Fibroblast of skin of scalp (primary cell): ENCODE data around the gene MAP4K3.

Source experiments
- DNase-seq: peaks from one replicate; pipeline ENCODE4 v3.0.0-alpha.2; 2013

MAP4K3 gene

DNA sequence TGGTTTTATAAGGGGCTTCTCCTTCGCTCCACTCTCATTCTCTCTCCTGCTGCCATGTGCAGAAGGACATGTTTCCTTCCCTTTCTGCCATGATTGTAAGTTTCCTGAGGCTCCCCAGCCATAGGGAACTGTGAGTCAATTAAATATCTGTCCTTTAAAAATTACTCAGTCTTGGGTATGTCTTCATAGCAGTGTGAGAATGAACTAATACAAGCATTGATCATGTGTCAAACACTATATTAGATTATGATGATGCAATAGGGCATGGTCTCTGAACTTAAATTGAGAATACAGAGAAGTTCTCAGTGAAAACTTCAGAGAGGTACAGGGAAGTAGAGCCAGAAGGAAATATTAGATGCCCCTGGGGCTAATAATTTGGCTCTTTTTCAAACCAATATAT lies 5.9 kb upstream of the MAP4K3 start:
- no peak for DNase-seq

DNA sequence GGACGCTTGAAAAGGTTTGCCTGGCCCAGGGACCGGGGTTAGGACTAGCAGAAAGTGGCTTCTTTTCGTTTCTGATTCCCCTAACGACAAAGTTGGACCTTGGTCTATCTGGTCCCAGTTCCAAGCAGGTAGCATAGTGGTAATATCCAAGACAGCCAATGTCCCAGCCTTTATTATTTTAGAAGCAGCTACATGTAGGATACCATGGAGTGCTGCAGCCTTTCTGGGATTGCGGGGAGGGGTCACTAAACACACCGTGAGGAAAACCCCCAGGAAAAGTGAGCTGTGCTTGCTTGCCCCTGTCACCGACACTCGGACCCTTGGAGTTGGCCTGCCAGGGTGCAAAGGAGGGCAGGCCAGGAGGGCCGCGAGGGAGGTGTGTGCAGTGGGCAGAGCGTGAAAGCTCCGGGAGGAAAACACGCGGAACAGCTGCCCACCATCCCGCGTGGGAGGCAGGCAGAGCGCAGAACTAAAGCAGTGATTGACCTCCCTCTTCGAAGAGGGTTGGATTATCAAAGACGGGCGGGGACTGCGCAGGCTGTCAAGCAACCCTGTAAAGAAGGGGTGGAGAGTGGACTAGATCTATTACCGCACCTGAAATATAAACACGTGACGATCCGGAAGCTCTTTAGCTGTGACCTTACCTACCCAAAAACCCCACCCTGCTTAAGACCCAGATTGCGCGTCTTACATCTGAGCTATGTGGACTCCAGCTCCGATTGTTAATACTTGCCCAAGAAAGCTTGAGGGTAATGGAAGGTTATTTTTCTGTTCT lies 624 bp upstream of the MAP4K3 start:
- DNase-seq: no peak

DNA sequence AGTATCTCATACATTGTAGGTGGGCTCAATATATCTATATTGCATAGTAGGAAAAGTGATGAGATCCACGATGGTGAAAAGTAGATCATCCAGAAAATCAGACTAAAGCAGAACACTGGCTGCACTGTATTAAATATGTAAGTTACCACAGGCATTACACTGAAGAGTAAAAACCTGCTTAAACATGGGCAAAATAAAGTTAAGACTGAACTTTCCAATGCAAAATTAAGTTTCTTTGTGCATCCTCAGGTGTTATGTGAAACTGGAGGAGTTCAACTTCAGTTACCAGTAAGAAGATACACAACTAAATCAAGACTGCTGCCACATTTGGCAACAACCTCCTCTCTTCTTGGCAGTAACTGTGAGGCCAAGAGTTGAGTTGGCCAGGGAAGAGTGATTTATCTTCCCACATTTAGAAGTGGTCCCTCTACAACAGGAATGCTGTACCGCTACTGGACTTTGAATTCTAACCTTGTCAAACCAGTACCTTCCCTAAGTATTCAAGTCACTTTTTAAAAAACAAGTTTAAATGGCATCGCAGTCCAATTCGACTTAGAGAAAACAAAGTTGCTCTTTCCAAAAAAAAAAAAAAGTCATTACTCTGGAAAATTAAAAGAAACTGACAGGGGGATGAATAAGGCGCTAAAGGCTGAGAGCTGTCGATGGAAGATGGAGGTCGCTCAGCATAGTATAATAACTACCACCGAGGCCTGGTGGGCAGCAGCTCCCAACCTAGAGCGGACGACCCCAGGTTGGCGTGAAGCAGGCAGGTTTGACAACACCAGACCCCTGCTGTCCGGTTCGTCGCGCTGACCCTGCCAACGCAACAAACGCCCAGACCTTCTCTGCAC lies 1.1 kb downstream of the MAP4K3 start:
- no peak for DNase-seq

DNA sequence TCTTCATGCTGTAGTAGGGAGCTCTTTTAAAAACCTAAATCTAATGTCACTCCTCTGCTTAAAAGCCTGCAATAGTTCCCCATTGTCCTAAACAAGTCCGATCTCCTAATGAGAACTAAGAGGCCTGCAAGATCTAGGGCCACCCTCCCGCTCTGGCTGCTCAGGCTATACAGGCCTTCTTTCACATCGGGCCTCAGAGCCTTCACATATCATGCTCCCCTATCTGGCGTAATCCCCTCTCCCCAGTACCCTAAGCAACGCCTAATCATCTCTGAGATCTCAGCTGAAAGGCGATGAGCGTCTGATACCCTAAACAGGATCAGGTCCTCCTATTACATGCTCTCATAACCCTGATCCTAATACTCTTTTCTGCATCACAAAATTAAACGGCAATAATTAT lies 1.9 kb downstream of the MAP4K3 start:
- DNase-seq: no peak

DNA sequence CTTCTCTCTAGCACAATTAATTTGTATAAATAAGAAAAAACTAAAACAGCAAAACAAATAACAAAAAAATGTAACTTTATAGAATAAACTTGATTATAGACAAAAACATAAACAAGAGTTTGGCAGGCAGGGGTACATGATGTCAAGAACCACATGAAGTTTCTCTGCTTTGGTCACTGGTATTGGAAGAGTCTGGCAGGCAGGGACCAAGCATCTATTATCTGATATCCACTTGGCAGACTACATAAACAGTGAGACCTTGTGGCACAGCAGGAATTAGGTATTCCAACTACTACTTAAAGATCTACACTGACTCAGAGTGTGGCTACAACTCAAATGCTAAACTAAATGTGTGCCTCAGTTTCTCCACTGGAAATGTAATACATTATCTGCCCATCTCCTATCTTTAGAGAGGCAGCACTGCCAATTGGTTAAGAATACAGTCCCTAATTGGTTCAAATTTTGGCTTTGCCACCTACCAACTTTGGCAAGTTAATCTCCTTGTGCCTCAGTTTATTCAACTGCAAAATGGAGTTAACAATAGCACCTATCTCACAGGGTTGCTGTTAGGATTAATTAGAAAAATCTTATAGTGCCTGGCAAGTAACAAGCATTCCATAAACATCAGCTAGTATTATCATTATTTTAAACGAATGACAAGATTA lies 2.7 kb downstream of the MAP4K3 start:
- no peak for DNase-seq

DNA sequence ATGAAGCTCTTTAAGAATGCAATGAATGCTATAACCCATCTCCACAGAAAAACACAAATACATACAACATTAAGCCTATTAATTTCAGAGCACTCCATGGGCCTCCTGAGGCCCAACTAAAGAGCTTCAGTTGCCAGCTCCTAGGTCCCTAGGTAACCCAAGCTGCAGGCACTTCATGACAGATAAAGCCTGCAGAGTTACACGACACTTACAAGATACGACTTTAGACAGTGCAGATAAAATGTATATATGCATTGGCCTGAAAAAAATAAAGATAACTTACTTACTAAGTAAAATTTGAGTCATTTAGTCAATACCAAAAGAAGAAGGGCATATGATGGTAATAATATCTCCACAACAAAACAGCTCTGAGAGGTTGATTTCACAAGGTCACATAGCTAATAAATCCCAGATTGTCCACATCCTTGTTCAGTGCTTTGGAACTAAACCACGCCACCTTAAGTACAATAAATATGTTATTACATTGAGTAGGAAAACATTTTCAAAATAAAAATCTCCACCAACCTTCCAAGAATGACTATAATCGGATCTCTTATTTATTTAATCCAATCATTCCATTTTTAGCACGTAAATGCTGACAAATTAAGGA lies 3.4 kb downstream of the MAP4K3 start:
- no peak for DNase-seq

DNA sequence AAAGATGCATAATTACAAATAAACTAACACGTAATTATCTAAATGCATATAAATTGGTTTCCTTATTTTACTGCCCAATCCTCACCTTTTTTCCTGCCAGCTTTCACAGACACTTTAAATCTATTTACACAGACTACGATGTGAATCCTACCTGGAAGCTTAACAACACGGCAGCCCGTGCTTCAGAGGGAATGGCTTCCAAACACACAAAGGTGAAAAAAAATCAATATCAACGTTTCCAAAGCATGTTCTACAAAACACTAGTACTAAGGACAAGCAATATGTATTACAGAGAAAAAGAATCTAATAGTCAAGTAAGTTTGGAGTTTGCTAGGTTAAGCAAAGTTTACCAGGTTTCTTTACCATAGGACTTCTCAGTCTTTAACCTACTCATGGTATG lies 4.4 kb downstream of the MAP4K3 start:
- DNase-seq: no peak

DNA sequence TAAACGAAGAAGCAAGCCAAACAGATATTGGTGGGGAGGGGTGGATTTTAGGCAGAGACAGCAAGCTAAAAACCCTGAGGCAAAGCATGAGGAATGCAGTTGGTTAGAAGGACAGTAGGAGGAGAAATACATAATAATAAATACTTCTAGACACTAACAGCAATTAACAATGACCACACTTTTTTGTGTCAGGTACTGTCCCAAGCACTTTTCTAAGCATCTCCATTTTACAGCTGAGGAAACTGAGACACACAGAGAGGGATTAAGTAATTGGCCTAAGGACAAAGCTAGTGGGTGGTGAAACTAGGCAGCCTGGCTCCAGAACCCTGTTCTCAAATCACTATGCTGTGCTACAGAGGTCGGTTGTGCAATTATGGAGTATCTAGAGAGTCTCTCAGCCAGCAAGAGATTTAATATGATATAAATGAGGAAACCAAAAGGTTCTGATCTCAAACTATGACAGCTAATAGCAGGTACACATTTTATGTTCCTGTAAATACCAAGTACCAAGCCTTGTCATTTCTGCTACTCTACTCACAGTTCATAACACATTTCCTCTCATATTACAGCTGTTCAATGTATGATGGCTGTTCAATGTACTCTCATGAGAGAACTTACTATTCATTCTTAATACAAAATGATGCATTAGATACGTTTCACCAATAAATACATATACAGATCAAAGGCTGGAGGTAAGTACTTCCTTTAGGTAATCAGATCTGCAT lies 5.3 kb downstream of the MAP4K3 start:
- no peak for DNase-seq

DNA sequence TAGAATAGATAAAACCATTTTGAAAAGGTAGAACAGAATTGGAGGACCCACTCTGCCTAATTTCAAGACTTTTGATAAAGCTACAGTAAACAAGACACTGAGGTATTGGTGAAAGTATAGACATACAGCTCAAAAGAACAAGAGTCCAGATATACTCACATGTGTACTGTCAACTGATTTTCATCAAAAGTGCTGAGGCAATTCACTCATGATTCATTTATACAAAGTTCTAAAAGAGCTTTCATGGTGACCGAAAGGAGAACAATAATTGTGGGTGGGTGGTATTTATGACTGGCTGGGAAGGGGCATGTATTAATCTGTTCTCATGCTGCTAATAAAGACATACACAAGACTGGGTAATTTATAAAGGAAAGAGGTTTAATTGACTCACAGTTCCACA lies 7.3 kb downstream of the MAP4K3 start:
- DNase-seq: no peak

DNA sequence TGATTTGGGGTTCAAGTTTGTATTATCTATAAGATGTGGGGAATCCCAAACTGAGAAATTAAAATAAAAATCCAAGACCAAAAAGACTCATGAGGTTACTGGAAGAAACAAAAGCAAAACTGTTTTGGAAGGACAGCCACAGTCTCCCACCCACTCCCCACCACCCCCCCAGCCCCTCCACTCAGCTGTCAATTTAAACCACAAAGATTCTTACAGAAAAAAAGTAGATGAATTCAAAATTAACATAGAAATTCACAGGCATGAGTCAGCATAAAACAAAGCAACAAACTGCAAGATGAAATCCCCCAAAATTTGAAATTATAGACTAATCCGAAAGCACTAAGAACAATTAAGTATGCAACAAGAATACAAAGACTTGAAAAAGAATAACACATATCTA lies 12.1 kb downstream of the MAP4K3 start:
- DNase-seq: peak; percentile 31

DNA sequence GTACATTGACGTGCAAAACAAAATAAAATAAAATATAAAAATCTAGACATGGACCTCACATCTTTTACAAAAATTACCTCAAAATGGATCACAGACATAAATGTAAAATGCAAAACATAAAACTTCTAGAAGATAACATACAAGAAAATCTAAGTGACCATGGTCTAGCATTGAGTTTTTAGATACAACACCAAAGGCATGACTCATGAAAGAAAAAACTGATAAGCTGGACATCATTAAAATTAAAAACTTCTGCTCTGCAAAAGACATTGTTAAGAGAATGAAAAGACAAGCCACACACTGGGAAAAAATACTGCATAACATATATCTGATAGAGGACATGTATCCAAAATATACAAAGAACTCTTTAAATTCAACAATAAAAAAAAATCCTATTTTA lies 14.4 kb downstream of the MAP4K3 start:
- no peak for DNase-seq

DNA sequence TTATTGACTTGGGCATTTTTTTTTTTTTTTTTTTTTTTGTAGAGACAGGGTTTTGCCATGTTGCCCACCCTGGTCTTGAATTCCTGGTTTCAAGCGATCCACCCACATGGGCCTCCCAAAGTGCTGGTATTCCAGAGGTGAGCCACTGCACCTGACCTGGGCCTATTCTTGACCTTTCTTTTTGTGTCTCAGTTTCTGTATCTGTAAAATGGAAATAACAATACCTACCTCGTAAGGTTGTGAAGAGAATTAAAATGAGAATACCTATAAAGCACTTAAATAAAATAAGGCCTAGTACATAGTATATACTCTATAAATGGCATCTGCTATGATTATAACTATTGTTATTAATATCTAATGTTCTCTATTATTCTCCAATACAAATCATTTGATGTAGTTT lies 15.7 kb downstream of the MAP4K3 start:
- no peak for DNase-seq

DNA sequence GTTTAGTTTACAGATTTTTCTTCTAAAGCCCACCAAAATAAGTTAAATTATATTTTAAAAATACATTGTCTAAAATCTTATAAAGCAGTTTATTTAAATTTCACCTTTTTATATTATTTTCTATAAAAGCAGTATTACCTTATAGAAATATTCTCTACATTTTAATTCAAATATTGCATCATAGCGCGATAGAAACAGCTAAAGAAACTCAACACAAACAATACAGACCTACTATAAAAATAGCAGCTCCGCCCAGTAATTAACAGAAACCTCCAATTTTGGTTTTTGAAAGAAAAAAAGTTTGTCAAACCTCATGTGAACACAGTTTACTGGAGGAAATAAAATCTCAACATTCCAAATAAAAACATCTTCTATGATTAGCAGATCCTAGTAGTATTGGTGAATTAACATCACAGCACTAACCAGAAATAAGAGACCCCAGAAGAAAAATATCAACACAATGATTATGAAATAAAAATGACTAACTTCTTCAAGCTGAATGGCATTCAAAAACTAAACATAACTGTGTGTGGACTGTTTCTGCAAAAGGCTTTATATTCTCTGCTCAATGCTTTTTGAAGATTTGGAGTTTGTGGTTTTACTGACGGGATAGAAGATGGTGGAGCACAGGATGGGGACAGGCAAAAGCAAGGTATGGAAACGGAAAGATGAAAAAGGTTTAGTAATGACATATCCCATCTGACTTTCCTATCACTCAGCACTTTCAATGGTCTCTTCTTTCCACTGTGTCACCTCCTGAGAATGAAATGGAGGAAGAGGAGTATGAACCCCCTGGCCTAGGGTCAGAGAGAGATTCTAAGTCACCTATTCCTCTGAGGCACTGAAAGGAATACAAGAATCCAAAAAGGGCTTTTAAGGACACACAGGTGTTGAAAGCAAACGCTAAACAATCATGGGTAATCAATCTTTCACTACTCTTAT lies 17.5 kb downstream of the MAP4K3 start:
- DNase-seq: peak; percentile 71

DNA sequence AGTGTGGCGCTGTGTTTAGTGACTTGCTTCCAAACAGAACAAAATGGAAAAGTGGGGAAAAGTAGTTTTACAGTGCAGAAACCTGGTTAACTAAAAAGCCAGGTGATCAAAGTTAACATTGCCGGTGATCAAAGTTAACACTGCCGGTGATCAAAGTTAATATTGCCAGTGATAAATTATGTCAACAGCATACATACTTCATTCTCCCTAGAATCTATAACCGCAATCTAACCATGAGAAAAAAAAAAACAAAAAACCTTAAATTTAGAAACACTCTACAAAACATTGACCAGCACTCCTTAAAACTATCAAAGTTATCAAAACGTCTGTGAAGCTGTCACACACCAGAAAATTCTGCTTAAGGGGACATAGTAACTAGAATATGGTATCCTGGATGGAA lies 18.6 kb downstream of the MAP4K3 start:
- no peak for DNase-seq

DNA sequence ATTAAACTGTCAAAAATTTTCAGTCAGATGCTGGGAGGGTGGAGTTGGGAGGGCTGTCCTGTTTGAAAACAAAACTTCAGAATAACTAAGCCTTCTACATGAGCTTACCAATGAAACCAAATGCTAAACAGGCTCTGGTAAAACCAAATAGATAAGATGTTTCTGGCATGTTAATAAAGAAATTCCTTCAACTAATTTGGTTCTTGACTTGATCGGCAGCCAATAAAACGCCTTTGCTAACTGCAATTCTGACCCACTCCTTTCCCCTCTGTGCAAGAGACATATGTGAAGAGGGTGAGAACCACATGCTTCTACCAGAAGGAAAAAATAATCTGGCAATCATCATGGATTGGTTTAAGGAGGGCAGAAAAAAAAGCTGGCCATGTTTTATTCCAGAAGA lies 20.9 kb downstream of the MAP4K3 start:
- peak; percentile 66 for DNase-seq

DNA sequence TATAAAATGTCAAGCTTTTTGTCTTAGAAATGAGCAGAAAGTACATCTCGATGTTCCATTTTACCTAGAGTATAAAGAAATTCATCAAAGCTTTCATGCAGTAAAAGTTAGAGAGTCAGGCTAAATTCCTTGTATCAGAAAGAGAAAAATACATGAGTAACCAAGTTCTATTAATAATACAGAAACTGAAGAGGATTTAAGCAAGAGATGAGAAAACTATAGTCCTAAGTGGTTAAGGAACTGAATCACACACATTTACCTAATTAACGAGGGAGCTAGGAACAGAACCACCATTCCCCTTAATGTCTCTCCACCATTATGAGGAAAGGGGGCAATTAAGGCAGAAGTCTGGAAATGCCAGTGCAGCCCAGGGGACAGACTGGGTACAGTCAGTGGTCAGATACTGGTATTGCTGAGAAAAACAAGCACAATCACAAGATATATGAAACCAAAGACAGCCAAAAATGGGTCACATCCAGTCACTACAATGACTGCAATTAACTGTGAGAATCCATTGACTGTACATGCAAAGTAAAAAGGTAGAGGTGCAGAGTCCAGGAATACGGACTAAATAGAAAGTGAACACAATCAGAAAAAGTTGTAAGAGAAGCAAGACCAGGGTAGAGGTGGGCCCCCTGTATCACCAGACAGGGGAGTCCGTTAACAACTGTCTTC lies 23.9 kb downstream of the MAP4K3 start:
- DNase-seq: no peak

DNA sequence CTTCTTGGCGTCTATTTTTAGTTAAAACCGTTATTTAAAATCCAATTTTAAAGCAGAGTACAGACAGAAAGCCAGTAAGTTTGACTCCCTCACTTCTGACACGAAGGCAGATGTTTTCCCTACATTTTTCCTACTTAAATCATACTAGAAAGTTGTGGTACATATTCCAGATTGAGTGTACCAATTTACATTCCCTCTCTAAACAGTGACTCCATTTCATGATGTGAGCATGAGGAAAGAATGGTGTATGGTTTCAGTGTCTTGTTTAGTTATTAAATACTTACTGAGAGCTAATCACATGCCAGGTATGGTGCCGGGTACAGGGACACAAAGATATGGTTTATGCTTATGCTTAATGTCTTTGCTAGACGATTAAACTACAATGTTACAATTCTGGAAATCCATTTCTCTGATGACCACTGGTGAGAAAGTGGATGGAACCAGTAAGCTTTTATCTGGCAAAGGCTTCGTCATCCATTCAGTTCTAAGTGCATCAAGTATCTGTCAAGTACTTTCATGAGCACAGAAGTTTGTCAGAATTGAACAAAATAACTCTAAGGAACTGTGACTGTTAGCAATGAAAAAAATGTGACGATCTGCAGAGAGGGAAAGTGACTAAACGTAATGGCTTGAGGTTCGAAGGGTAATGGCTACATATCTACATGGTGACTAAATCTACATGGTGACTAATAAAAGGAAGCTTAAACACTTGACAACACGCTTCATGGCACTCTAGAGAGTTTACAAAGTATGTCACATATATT lies 25.7 kb downstream of the MAP4K3 start:
- DNase-seq: peak; percentile 92

DNA sequence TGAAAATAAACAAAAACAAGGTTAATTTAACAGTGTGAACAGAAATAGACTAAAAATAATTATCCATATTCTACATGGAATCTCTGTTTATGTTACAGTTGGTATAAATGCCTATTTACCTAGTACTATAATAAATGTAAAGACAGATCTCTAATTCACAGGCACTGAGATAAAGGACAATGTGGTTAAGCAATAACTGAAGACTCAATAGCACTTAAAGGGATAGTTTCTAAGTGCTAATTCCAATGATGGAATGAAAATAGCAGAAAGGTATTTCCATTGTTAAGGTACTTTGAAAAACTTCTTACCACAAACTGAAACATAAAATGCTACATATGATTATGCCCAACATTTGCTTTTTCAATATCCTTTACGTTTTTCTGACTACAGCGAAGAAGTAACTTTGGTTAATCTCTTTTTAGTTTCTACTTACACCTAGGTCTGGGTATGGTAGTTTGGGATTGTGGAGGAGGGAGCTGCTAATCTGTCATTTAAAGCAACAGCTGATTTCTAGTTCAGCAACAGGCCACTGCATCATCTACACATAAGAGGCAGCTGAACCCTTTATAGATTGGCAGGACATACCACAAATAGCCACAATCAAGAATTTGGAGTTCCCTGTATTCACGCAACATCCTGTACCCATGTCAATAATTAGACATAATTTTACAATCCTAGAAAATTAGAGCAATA lies 27.2 kb downstream of the MAP4K3 start:
- no peak for DNase-seq
